Cardiac septum (tissue), 1 donor: Measurements from ENCODE around the gene PSD. TPM values are rescaled to one million over a fixed set of nuclear protein-coding genes. Genes with fewer than 3 reads are reported as not detected.
A peak's percentile ranks its signal among the peaks of the same experiment; 100 is the strongest.

ENCODE experiments used
- DNase-seq: peaks from one replicate; pipeline ENCODE4 v3.0.0-alpha.2; 2020; ENCODE audit warnings: low spot score
- intact Hi-C: fragments of 100-400 bp; cut with DNase I; formaldehyde crosslinking; loops from one replicate; pipeline ENCODE4 v1.14.0; 2022
- total RNA-seq: library from RNA; stranded (reverse); fragmentation: NEBNext Ultra II Directional; extraction: Animal tissue kit (Norgen Biotek cat#: 25700); gene quantifications from one replicate; pipeline ENCODE4 v1.2.1, GENCODE V29; 2021
- donor health status: DM: no; HTN: no; CAD: no.

Gene PSD
- total RNA-seq, 1 donor from 2014 or later = 1.7 TPM

DNA sequence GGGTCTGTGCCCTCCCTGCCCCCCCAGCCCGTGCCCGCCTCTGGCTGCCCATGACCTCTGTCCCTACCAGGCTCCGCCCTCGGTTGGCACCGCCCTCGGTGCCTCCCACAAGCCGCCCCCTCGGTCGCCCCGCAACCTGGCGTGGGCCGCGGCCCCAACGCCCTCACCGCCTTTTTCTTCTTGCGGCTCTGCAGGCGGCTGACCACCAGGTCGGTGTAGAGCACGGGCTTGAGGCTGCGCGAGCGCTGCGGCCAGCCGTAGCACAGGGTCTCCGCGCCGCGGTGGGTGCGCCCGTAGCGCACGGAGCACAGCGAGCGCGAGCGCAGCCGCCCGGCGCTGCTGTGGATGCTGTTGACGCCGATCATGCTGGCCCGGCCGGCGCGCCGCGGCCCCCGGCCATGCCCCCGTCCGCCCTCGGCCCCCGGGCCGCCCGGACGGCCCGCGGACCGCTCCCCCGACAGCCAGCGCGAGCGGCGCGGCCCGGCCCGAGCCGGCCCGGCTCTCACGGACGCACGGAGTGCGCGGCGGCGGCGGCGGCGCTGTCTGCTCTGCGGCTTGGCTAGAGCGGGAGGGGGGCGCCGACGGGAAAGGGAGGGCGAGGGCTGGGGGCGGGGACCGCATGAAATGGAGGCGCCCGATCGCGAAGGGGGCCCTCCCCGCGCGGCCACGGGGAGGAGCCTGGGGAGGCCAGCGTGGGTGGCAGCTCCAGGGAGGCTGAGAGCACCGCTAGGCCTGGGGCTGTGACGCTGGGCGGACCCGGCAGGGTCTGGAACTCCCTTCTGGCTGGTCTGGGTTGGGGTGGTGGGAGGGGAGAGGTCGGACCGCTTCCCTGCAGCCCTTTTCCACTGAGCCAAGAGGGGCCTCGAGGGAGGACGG, 9.6 kb downstream of the PSD start:
- intact Hi-C loops = no loop called here
- no peak for DNase-seq

DNA sequence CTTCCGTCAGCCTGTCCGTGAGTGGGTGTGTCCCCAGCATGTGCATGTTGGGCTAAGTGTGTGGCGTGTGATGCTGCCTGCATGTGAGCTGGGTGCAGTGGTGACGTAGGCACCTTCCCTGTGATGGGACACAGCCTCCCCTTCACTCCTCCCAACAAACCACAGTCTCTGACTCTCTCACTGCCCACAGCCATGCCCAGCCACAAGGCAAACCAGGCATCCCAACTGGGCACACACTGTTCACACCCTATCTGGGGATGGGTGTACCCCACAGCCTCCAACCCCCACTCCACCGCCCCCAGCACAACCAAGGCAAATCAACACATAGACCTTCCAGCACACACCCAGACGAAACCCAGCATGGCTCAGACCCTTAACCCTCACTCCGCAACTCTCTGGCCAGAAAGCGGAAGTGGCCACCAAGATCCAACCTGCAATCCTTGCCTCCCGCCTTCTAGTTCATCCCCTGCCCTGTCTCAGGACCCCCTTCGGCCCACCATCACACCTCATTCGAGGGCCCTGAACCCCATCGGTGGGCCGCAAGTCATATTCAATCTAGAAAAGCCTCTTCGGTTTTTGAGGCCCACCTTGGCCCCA, 10.4 kb downstream of the PSD start:
- no peak for DNase-seq
- intact Hi-C loops = no loop called here

DNA sequence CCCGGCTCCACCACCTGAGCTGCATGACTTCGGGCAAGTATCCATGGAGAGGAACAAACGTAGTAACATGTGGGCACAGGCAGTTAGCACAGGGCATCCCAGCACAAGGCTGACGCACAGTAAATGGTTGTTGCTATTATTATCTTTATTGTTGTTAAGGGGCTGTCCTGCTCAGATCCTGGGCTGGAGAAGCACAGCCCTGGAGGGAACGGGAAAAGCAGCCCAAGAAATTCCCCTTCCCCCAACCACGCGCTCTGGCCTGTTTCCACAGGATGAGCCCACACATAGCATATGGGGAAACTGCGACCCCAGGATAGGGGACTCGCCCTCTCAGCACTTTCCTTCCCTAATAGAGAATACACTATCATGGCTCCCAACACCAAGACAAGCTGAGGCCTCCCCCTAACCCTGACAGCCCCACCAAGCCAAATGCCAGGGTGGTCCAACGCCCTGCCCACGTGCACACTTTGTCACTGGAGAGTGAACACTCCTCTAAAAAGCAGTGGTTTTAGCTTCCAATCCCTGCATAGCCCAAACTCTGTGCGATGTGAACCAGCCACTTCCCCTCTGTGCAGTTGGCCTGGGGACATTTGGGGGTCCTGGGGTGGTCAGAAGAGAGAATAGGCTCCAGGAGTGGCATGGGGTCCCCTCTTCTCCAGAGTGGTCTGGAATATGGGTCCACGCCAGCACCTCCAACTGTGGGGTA, 11.0 kb downstream of the PSD start:
- DNase-seq = no peak
- intact Hi-C loops = loop anchor here (2.0 kb wide), 1 partner anchor 21 kb away; no protein-coding TSS in a partner anchor

DNA sequence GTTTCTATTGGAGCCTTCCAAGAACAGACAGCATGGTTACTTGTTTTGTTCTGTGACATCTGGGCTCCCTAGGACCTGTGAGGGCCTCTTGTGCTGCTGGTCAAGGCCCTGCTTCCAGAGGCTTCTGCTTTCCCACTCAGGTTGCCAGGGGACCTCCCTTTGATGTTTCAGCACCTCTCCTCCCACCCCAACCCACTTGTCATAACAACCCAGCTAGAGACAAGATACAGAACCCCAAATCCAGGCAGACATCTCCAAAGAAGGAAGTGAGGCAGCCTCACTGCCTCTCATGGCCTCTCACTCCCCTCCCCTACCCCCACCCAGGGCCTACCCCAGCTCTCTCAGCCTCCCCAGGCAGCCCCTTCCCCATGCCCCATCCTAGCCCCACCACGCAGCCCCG, 11.8 kb downstream of the PSD start:
- no peak for DNase-seq
- intact Hi-C loops = loop anchor here (2.0 kb wide), 1 partner anchor 20 kb away; no protein-coding TSS in a partner anchor

DNA sequence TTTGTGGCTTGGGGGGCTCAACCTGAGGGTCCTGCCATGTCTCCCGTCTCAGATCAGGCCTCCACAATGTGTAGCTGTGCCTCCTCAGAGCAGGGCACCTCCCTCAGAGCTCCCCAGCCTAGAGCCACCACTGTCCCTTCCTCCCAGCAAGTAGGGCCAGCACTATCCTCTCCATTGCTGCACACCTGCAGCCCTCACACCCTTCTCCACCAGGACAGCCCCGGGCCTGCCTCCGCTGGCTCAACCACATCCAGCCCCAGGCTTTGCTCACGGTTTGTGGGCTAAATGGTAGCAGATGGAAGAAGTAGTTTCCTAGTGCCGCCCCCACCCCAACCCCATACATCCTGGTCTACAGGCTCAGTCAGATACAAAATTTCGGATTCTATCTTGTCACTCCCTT, 13.0 kb downstream of the PSD start:
- DNase-seq = no peak
- intact Hi-C loops = loop anchor here (2.0 kb wide), 1 partner anchor 19 kb away; no protein-coding TSS in a partner anchor

DNA sequence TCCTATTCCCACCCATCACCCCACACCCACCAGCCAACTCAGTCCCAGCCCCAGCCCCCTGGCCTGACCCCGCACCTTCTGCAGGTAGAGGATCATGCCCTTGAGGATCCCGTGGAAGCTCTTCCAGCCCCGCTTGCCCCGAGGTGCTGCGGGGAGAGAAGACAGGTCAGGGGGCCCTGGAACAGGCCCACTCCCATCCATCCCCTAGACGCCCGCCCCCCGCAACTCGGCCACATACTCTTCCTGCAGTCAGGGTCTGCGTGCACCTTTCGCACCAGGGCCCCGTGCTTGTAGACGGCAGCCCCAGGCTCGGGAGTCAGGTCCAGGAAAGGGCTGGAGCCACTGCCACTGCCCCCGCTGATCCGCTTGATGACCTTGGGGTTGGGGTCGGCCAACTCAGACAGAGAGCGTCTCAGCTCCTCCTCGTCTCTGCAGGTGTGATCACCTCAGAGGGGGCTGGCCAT, 13.4 kb downstream of the PSD start:
- no peak for DNase-seq
- intact Hi-C loops = no loop called here

DNA sequence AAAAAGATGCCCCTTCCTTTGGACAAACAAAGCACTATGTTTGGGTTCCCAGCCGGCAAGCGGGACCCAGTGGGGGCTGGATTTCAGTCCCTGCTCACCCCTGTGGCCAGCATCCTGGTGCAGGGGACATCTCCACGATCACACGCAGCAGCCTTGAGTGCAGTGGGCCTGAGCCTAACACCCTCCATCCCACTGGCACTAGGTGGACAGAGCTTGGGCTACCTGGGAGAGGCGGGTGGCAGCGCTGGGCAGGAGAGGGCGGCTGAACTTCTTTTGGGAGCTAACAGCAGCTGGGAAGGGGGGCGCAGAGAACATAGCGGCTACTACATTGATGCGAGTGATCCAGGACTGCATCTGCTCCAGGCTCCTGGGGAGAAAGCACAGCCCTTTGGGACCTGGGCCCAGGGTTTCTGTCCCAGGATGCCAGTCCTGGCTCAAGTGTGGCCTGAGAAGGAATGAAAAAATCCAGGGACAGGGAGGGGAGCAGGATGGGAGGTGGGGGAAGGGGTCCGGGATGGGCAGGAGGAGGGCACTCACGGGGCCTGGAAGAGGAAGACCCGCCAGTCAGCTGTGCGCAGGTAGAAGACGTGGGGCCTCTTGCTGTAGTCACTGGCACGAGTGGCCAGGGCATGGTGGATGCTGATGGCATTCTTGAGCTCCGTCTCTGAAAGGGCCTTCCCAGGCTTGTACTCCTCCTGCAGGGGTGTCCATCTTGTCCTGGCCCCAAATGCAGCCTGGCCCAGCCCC, 14.1 kb downstream of the PSD start:
- intact Hi-C loops = loop anchor here (5.0 kb wide), 1 partner anchor 237 kb away; no protein-coding TSS in a partner anchor
- DNase-seq = no peak

DNA sequence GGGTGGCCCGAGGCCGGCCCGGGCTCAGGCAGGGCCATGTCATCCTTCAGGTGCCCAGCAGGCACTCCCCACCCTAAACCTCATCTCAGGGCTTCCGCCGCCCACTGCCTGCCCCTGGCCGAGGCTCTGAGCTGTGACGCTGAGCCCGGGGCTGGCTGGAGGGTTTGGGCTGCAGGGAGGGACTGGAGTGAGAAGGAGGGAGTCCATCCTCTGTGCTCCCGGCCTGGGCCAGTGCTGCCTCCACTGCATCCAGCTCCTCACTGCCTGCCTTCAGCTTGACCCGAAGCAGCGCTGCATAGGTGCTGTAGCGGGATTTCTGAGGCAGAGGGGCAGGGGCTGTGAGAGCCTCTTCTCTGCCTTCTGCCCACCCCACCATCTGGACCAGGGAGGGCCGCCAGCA, 15.5 kb downstream of the PSD start:
- intact Hi-C loops = loop anchor here (5.0 kb wide), 1 partner anchor 236 kb away; no protein-coding TSS in a partner anchor
- DNase-seq = no peak

DNA sequence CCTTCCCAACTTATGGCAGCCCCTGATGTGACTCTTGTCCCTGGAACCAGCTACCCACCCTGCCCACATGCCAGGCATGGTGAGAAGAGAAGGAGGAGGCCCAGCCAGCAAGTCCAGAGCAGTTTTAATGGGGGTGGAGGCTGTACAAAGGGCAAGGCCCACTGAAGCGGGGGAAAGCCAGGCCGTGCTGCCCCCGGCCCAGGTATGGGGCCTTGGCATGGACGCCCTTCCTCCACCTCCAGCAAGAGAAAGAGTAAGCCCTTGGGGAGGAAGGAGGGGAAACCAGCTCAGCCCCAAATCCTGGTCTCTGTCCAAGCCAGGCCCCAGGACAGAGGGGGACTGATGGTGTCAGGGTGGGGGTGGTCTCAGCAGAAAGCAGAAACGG, 16.1 kb downstream of the PSD start:
- DNase-seq = no peak
- intact Hi-C loops = loop anchor here (5.0 kb wide), 1 partner anchor 235 kb away; no protein-coding TSS in a partner anchor

DNA sequence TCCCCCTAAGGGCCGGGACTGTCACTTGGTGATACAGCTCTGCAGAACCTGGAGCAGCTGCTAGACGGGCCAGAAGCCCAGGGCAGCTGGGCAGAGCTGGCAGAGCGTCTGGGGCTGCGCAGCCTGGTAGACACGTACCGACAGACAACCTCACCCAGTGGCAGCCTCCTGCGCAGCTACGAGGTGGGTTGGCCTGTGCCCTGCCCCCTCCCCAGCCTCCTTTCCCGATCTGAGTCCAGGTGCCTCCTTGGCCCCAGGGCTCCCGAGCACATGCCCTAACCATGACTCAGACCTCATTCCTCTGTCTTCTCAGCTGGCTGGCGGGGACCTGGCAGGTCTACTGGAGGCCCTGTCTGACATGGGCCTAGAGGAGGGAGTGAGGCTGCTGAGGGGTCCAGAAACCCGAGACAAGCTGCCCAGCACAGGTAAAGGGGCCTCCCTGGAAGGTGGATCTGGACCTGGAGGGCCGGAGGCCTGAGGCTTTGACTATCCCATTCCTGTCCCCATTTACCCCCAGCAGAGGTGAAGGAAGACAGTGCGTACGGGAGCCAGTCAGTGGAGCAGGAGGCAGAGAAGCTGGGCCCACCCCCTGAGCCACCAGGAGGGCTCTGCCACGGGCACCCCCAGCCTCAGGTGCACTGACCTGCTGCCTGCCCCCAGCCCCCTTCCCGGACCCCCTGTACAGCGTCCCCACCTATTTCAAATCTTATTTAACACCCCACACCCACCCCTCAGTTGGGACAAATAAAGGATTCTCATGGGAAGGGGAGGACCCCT, 16.7 kb downstream of the PSD start:
- no peak for DNase-seq

DNA sequence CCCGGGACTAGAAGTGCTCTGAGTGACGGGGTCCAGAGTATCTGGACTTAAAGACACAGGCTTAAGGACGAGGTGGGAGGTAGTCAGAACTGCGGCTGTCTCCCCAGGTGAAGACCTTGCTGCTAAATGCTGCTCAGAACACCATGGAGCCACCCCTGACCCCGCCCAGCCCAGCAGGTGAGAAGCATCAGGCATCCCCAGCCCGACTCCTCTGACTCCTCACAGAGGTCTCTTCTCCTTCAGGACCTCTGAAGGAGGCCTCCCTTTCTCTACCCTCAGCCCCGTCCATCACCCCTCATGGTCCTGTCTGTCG, 17.3 kb downstream of the PSD start:
- intact Hi-C loops = loop anchor here (5.0 kb wide), 1 partner anchor 234 kb away; no protein-coding TSS in a partner anchor
- no peak for DNase-seq

More for the DNA sequence above, 16.7 kb downstream of the PSD start:
- intact Hi-C loops = loop anchor here (5.0 kb wide), 1 partner anchor 235 kb away; no protein-coding TSS in a partner anchor

DNA sequence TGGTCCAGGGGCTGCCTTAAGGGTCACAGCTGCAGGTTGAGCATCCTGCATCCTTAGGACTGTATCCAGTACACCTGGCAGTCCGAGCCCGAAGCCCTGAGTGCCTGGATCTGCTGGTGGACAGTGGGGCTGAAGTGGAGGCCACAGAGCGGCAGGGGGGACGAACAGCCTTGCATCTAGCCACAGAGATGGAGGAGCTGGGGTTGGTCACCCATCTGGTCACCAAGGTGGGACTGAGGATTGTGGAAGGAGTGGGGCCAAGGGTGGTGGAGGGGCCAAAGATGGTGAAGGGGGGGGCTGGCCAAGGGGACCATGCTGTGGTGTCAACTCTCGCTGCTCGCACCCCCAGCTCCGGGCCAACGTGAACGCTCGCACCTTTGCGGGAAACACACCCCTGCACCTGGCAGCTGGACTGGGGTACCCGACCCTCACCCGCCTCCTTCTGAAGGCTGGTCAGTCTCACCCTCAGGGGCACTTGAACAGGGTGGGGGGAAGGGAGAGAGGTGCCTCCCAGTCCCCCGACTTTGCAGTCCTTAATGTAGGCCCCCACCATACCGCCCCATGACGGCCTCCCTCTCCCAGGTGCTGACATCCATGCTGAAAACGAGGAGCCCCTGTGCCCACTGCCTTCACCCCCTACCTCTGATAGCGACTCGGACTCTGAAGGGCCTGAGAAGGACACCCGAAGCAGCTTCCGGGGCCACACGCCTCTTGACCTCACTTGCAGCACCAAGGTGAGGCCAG, 17.8 kb downstream of the PSD start:
- no peak for DNase-seq
- intact Hi-C loops = loop anchor here (5.0 kb wide), 1 partner anchor 233 kb away; no protein-coding TSS in a partner anchor

DNA sequence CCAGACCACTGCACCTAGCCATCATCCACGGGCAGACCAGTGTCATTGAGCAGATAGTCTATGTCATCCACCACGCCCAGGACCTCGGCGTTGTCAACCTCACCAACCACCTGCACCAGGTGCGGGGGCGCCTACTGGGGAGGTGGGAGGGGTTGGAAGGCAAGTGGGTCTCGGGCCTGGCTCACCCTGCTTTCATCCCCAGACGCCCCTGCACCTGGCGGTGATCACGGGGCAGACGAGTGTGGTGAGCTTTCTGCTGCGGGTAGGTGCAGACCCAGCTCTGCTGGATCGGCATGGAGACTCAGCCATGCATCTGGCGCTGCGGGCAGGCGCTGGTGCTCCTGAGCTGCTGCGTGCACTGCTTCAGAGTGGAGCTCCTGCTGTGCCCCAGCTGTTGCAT, 18.5 kb downstream of the PSD start:
- intact Hi-C loops = loop anchor here (5.0 kb wide), 1 partner anchor 233 kb away; no protein-coding TSS in a partner anchor
- DNase-seq = no peak

DNA sequence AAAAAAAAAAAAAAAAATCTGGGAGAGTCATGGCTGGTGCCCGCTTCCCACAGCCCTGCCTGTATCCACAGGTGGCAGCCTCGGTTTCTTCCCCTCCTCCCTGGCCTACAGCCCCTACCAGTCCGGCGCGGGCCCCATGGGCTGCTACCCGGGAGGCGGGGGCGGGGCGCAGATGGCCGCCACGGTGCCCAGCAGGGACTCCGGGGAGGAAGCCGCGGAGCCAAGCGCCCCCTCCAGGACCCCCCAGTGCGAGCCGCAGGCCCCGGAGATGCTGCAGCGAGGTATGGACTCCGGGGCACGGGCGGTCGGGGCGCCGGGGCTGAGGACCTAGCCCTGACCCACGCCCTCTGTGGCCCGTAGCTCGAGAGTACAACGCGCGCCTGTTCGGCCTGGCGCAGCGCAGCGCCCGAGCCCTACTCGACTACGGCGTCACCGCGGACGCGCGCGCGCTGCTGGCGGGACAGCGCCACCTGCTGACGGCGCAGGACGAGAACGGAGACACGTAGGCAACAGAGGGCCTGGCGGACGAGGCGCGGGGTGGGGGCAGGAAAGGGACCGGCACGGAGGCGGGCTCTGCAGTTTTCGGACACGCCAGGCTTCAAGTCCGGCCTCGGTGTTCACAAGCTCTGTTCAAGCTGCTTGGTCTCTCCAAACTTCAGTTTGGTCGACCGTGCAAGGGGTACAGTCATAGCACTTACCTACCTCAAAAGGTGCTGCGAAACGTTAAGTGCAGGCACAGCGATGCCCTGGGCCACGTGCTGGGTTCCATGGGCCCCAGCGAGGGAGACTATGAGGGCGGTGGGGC, 19.2 kb downstream of the PSD start:
- intact Hi-C loops = loop anchor here (5.0 kb wide), 2 partner anchors 78 to 232 kb away; no protein-coding TSS in a partner anchor
- peak; percentile 96 for DNase-seq

DNA sequence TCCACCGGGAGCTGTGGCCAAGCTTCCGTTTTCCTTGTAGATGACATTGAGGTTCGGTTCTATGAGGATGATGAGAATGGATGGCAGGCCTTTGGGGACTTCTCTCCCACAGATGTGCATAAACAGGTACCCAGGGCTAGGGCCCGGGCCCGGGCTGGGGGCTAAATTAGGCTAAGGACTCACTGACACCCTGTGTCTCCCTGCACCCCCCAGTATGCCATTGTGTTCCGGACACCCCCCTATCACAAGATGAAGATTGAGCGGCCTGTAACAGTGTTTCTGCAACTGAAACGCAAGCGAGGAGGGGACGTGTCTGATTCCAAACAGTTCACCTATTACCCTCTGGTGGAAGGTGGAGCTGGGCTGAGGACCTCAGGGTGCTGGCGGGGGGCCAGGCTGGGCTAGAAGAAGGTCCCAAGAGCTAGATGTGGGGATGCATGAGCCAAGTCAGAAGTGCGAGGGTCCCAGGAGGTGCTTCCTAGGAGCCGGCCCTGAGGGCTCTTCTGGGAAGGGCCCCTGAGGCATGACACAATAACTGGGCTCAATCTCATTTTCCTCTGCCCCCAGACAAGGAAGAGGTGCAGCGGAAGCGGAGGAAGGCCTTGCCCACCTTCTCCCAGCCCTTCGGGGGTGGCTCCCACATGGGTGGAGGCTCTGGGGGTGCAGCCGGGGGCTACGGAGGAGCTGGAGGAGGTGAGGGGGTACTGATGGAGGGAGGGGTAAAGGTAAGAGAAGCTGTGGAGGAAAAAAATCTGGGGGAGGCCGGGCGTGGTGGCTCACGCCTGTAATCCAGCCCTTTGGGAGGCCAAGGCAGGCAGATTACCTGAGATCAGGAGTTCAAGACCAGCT, 20.2 kb downstream of the PSD start:
- DNase-seq = no peak
- intact Hi-C loops = loop anchor here (5.0 kb wide), 1 partner anchor 79 kb away; no protein-coding TSS in a partner anchor
